Neural cell (in vitro differentiated cells): ENCODE results near the gene REEP6.

ENCODE experiments used
- CTCF ChIP-seq: fragments of 450-650 bp; IDR thresholded peaks from 2 replicates; pipeline ENCODE4 v1.5.1; 2014; ENCODE audit warnings: antibody characterized with exemption, mild to moderate bottlenecking, moderate library complexity; ENCODE audit not compliant: poor library complexity, severe bottlenecking
- EZH2 ChIP-seq: fragments of 200-600, 300-800 bp; shearing (Covaris generic), sonication (generic); IDR thresholded peaks from 2 replicates; pipeline ENCODE4 v1.6.1; 2014; ENCODE audit warnings: antibody characterized with exemption, low read length, borderline replicate concordance, mild to moderate bottlenecking; ENCODE audit not compliant: insufficient read depth, poor library complexity, severe bottlenecking

- TF ChIP-seq CTCF (no peak), EZH2 (no peak)
Measured at GRCh38 chr19:1478934-1479707, 11.9 kb upstream of the REEP6 start, which contains the start of gene C19orf25.
